ENCODE measurements around the gene PTPN13.
"Not testable (repeated sequence)": the region's sequence is repeated elsewhere in the genome, so short reads cannot be mapped to it uniquely, and the experiment has no call there.

The PTPN13 gene

GRCh38 chr4:86641516-86642090 is 47.5 kb downstream of the PTPN13 start:
- no peak for ATAC-seq

GRCh38 chr4:86644892-86645291 is 50.8 kb downstream of the PTPN13 start:
- no peak for ATAC-seq

GRCh38 chr4:86652332-86652932 is 58.3 kb downstream of the PTPN13 start:
- ATAC-seq, result no peak

- ATAC-seq, result no peak
These were observed 59.2 kb downstream of the PTPN13 start for GRCh38 chr4:86653237-86653865.

GRCh38 chr4:86656781-86657180 is 62.7 kb downstream of the PTPN13 start:
- not testable (repeated sequence) for ATAC-seq

GRCh38 chr4:86657382-86657781 is 63.3 kb downstream of the PTPN13 start:
- no peak for ATAC-seq

GRCh38 chr4:86657910-86658309 is 63.8 kb downstream of the PTPN13 start:
- ATAC-seq, result no peak

GRCh38 chr4:86660401-86660800 is 66.3 kb downstream of the PTPN13 start:
- ATAC-seq, result no peak

- no peak for ATAC-seq
These were observed 66.9 kb downstream of the PTPN13 start for GRCh38 chr4:86661006-86661405.

GRCh38 chr4:86661418-86661817 is 67.3 kb downstream of the PTPN13 start:
- ATAC-seq, result no peak

GRCh38 chr4:86664959-86665358 is 70.8 kb downstream of the PTPN13 start:
- ATAC-seq, result no peak

GRCh38 chr4:86670298-86670697 is 76.2 kb downstream of the PTPN13 start:
- ATAC-seq, result no peak

GRCh38 chr4:86670756-86671155 is 76.6 kb downstream of the PTPN13 start:
- ATAC-seq, result no peak

GRCh38 chr4:86675548-86675947 is 81.4 kb downstream of the PTPN13 start:
- ATAC-seq, result no peak

- ATAC-seq, result no peak
These were observed 84.7 kb downstream of the PTPN13 start for GRCh38 chr4:86678796-86679195.

GRCh38 chr4:86679441-86679840 is 85.3 kb downstream of the PTPN13 start:
- no peak for ATAC-seq

- ATAC-seq, result no peak
These were observed 89.1 kb downstream of the PTPN13 start for GRCh38 chr4:86683167-86683566.

GRCh38 chr4:86683983-86684382 is 89.9 kb downstream of the PTPN13 start:
- no peak for ATAC-seq

- no peak for ATAC-seq
These were observed 91.3 kb downstream of the PTPN13 start for GRCh38 chr4:86685401-86685800.

- no peak for ATAC-seq
These were observed 92.6 kb downstream of the PTPN13 start for GRCh38 chr4:86686741-86687140.

GRCh38 chr4:86688026-86688425 is 93.9 kb downstream of the PTPN13 start:
- no peak for ATAC-seq

- no peak for ATAC-seq
These were observed 110.5 kb downstream of the PTPN13 start for GRCh38 chr4:86704601-86705000.

GRCh38 chr4:86706923-86707597 is 112.9 kb downstream of the PTPN13 start:
- no peak for ATAC-seq

- no peak for ATAC-seq
These were observed 123.5 kb downstream of the PTPN13 start for GRCh38 chr4:86717651-86718050.
